DOHH2 (cell line): ENCODE results near the gene FMNL3.

Experiments used
- EZH2phosphoT487 ChIP-seq: fragments of 200-600 bp; sonication (generic); IDR thresholded peaks from 2 replicates; pipeline ENCODE4 v1.6.1; 2017; ENCODE audit warnings: borderline replicate concordance, mild to moderate bottlenecking, antibody characterized with exemption, low read length, moderate library complexity, mixed read lengths
- TF ChIP-seq, protein P1 (sequence below): fragments of 200-600 bp; sonication (generic); IDR thresholded peaks from one replicate; pipeline ENCODE4 v1.5.1; 2014; ENCODE audit warnings: antibody characterized with exemption, mild to moderate bottlenecking, low read depth, low read length; ENCODE audit not compliant: poor library complexity, severe bottlenecking

DNA sequence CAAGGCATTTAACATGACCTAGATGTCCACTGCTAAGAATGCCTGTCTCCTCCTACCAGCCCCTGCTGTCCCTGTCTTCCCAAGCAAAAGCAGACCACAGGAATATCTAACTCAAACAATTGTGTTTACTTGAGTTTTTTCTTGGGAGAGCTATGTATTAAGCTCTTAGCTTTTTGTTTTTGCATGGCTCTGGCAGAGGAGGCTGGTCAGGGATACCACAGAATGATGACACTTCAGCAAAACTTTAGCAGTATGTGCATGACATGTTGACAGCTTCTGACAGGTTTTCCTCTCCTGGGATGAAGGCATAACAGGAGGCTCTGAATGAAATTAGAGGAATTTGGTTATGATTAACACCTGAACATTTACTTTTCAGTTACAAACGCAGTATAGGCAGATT, 41.1 kb upstream of the FMNL3 start:
- TF ChIP-seq, protein P1, sequence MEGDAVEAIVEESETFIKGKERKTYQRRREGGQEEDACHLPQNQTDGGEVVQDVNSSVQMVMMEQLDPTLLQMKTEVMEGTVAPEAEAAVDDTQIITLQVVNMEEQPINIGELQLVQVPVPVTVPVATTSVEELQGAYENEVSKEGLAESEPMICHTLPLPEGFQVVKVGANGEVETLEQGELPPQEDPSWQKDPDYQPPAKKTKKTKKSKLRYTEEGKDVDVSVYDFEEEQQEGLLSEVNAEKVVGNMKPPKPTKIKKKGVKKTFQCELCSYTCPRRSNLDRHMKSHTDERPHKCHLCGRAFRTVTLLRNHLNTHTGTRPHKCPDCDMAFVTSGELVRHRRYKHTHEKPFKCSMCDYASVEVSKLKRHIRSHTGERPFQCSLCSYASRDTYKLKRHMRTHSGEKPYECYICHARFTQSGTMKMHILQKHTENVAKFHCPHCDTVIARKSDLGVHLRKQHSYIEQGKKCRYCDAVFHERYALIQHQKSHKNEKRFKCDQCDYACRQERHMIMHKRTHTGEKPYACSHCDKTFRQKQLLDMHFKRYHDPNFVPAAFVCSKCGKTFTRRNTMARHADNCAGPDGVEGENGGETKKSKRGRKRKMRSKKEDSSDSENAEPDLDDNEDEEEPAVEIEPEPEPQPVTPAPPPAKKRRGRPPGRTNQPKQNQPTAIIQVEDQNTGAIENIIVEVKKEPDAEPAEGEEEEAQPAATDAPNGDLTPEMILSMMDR = no peak
- TF ChIP-seq EZH2phosphoT487 = no peak
